A549 treated with RU486 at 1 μM for 4 hours (cell line): ENCODE results near the gene LTC4S. TPM values are rescaled to one million over a fixed set of nuclear protein-coding genes. Genes with fewer than 3 reads are reported as not detected.

ENCODE experiments used
- total RNA-seq: library from RNA; stranded (reverse); fragments of 200-300 nt; extraction: Qiagen RNA extraction; gene quantifications from 5 replicates; pipeline ENCODE4 v1.2.3, GENCODE V29; 2022; ENCODE audit warnings: low read depth

The LTC4S gene, protein sequence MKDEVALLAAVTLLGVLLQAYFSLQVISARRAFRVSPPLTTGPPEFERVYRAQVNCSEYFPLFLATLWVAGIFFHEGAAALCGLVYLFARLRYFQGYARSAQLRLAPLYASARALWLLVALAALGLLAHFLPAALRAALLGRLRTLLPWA
- total RNA-seq = 0.30 to 0.63 TPM (median 0.38 TPM) in 3 of 5 replicates, not detected in the others

DNA sequence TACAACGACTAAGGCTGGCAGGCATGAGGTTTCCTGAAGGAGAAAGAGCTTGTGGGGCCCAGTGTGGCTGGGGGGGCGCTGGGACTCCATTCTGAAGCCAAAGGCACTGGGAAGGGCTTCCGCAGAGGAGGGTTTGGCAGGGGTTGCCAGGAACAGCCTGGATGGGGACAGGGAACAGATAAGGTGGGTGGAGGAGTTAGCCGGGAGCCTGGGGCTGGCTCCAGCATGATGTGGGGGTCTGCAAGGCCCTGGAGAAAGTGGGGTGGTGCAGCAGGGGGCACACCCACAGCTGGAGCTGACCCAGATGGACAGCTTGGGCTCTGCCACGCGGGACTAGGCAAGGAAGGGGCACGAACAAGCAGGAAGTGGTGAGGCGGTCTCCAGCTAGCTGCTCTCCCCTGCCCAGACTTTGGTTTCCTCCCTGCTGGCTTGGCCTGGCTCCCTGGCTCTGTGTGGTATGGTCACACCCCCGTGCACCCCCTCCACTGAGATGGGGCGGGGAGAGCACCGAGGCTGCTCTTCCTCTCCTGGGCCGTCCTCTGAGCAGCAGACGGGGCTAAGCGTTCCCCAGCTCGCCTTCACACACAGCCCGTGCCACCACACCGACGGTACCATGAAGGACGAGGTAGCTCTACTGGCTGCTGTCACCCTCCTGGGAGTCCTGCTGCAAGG is at the start of gene LTC4S:
LTC4S (plus strand) TSS at position 519 of the 672 bp plus-strand sequence; CDS start at position 614, 95 bp downstream.

DNA sequence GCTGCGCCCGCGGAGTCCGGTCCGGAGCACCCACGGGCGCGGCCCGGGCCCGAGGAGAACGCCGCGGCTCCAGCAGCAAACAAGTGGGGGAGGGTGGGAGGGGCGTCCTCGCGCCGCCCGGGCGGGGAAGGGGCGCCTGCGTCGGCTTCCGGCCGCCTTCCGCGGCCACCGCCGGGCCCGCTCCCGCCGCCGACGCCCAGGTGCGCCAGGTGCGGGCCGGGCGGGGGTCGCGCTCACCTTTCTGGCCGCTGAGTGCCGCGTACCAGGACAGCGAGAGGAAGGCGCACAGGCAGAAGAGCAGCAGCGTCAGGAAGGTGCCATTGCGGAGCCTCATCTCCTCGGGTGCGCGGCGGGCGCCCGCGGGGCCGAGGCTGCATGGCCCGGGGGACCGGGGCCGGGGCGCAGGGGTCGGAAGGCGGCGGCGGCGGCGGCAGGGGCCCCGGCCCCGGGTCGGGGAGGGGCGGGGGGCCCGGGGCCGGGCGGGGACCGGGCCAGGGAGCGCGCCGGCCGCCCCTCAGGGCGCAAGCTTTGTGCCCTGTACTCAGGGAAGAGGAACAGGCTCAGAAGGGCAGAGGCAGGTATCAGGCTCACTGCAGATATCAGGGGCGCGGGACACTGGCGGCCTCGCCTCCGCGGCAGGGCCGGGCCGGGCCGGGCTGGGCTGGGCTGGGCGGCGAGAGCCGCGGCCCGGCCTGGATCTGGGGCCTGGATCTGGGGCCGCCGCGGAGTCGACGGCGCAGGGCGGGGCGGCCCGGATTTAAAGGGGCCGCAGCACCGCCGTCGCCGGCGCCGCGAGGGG is 12.7 kb downstream of the LTC4S start, which contains the start of gene MGAT4B:
MGAT4B (minus strand) TSS at position 617 of the 799 bp plus-strand sequence; CDS start at position 334, 283 bp downstream.

DNA sequence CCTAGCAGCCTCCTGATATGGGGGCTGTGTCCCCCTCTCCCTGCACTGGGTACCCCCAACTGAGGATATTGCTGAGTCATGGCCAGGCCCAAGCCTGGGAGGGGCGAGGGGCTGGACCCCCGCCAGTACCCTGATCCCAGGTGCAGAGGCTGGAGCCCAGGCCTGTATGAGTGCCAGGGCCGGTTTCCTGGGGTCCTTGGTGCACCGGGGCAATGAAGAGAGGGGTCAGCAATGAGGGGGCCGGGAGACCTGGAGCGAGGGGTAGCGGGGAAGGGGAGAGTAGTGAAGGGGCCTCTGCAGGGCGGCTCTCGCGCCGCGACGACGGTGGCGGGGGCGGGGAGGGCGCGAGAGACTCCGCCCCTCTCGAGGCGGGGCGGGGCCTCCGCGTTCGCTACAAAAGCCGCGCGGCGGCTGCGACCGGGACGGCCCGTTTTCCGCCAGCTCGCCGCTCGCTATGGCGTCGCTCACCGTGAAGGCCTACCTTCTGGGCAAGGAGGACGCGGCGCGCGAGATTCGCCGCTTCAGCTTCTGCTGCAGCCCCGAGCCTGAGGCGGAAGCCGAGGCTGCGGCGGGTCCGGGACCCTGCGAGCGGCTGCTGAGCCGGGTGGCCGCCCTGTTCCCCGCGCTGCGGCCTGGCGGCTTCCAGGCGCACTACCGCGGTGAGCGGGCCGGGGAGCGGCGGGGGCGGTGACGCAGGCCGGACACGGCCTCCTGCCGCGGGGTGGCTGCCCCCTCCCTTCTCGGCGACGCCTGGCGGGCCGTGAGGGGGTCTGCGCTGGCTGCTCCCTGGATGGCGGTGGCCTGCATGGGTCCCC is 26.9 kb downstream of the LTC4S start, which contains the start of gene SQSTM1:
SQSTM1 (plus strand) TSS at position 423 of the 815 bp plus-strand sequence; CDS start at position 455, 32 bp downstream.

Other genes starting within 250 kb of the LTC4S start
- gene RUFY1, start 243.4 kb upstream of the LTC4S start, total RNA-seq = 27.6 to 31.0 TPM (median 28.8 TPM) in 5 replicates
- gene HNRNPH1, start 170.3 kb upstream of the LTC4S start, total RNA-seq = 455 to 602 TPM (median 495 TPM) in 5 replicates
- gene CBY3, start 113.0 kb upstream of the LTC4S start, total RNA-seq = not detected in 5 replicates
- 337 to 420 TPM (median 355 TPM) in 5 replicates for gene CANX, start 95.0 kb upstream of the LTC4S start, total RNA-seq
- gene MAML1, start 61.2 kb upstream of the LTC4S start, total RNA-seq = 15.9 to 21.2 TPM (median 19.2 TPM) in 5 replicates
- gene MGAT4B, start 12.9 kb downstream of the LTC4S start, total RNA-seq = 227 to 311 TPM (median 265 TPM) in 5 replicates
- 1,416 to 1,860 TPM (median 1,551 TPM) in 5 replicates for gene SQSTM1, start 26.9 kb downstream of the LTC4S start, total RNA-seq
- gene MRNIP, start 64.8 kb downstream of the LTC4S start, total RNA-seq = 13.5 to 20.0 TPM (median 14.6 TPM) in 5 replicates
- gene TBC1D9B, start 113.9 kb downstream of the LTC4S start, total RNA-seq = 51.5 to 65.6 TPM (median 59.1 TPM) in 5 replicates